NK-92 treated with Interleukin-12 subunit alpha and Interleukin-12 subunit beta, amount 100 ng/mL, for 24 hours (cell line): ENCODE measurements around the gene HSPA1L.
"Not testable (repeated sequence)": the region's sequence is repeated elsewhere in the genome, so short reads cannot be mapped to it uniquely, and the experiment has no call there.

Experiments
- DNase-seq: peaks from one replicate; lab custom pipeline; 2025; lab: John Stamatoyannopoulos, UW

Gene HSPA1L

DNA sequence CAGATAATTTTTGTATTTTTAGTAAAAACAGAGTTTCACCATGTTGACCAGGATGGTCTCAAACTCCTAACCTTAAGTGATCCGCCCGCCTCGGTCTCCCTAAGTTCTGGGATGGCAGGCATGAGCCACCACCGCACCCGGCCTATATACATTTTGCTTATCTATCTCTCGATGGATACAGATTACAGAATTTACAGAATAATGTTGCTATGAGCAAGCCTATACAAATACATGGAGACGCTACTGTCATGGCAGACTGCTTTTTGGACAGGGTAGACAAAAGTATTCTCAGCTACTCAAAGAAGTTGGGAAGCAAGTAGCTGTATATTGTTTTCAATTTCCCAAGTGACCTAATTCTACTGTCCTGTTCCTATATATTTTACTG lies 1.6 kb downstream of the HSPA1L start:
- DNase-seq: no peak

DNA sequence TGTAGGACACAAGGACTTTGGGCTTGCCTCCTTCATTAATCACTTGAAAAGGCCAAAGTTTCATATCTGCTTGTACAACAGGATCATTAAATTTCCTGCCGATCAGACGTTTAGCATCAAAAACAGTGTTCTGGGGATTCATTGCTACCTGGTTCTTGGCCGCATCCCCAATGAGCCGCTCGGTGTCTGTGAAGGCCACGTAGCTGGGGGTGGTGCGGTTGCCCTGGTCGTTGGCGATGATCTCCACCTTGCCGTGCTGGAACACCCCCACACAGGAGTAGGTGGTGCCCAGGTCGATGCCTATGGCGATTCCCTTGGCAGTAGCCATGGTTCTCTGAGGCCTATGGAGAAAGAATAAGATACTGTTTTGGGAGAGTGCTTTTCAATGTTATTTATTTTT lies 3.4 kb downstream of the HSPA1L start:
- DNase-seq: no peak

DNA sequence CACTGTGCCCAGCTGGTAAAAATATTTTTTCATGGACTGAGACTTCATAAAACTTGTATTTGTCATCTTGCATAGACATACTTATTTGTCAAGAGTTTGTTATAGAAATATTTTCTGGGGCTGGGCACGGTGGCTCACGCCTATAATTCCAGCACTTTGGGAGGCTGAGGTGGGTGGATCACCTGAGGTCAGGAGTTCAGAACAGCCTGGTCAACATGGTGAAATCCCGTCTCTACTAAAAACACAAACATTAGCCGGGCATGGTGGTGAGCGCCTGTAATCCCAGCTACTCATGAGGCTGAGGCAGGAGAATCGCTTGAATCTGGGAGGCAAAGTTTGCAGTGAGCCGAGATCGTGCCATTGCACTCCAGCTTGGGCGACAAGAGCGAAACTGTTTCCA lies 6.5 kb downstream of the HSPA1L start:
- not testable (repeated sequence) for DNase-seq

DNA sequence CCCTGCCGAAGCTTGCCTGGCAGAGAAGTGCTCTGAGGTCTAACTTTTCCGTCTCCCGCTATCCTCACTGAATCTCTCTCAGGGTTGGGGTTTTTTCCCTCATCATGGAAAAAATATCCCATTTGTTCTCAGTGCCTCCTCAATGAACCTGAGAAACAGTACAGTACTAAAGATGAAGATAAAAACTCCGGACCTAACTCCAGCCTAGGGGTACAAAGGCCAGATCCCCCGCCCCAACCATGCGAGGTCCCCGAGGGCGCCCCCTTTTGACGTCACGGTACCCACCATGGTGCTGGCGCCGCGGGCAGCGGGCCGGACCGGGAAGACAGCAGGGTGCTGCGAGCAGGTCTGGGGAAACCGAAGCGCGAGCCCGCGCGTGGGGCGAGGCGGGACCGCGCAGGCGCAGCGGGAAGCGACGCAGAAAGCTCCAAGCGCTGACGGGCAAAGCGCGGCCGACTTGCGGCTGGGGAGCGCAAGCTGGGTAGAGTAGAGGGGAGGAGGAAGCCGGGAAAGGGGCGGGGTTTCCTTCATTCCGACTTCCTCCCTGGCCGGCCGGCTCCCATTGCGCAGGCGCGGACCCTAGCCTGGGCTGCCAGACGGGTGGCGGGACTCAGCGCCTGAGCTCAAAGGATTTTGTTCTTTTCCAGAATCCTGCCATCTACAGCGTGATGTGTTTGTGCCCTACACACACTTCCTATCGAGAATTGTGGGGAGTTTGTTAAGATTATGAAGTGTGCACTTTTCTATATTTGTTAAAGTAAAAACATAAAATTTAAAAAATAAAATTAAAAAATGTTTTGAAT lies 8.4 kb downstream of the HSPA1L start, which contains the start of gene LSM2:
Gene LSM2, minus strand, starts transcription at position 497 of the 803 bp plus-strand sequence. Its CDS starts 209 bp downstream, at position 288.
- peak; percentile 98 for DNase-seq

DNA sequence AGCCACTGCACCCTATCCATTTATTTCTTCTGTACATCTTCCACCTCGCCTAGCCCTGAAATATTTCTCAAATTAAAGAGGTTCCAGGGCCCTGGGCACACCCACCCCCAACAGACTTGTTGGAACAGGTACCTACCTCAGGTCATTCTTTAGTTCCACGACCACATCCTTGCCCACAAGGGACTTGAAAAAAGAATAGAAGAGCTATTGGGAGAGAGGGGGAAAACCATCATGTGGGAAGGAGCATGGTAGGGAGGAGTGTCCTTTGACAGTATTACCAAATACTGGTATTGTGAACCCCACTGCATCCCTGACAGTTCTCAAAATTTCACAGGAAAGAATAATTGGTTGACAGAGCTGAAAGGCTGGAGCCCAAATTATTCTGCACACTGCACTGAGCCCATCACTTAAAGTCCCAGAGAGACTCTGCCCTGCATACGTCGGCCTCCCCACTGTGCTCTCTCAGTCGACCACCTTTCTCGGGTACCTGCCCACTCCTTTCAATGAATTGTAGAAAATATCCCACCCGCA lies 9.1 kb downstream of the HSPA1L start:
- DNase-seq: no peak

DNA sequence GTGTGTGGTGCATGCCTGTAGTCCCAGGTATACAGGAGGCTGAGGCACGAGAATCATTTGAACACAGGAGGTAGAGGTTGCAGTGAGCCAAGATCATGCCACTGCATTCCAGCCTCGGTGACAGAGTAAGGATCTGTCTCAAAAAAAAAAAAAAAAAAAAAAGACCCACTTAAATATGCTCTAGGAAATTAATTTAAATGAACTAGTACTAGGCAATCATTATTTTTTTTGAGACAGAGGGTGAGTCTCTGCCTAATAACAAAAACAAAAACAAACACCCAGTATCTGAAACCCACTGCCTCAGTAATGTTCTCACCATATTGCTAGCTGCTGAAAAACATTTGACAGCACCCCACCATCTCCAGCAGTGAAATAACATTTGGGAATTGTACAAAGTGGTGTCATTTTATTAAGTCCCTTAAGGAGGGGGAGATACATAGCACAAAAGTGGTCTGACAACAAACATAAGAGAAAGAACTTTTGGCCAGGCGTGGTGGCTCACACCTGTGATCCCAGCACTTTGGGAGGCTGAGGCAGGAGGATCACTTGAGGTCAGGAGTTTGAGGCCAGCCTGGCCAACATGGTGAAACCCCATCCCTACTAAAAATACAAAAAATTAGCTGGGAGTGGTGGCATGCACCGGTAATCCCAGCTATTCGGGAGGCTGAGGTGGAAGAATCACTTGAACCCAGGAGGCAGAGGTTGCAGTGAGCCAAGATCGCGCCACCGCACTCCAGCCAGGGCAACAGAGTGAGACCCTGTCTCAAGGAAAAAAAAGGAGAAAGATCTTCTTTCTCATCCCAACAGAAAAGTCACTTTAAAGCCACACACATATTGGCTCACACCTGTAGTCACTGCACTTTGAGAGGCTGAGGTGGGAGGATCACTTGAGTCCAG lies 13.8 kb downstream of the HSPA1L start:
- not testable (repeated sequence) for DNase-seq

DNA sequence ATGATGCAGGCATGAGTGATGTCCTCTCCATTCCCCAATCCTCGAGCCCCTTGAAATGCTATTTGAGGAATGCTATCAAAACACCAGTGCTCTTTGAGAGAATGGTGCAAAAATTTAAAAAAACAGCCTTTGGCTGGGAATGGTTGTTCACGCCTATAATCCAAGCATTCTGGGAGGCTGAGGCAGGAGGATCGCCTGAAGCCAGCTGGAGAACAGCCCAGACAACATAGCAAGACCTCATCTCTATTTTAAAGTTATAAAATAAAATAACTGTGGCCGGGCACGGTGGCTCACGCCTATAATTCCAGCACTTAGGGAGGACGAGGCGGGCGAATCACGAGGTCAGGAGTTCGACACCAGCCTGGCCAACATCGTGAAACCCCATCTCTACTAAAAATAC lies 15.3 kb downstream of the HSPA1L start:
- no peak for DNase-seq

DNA sequence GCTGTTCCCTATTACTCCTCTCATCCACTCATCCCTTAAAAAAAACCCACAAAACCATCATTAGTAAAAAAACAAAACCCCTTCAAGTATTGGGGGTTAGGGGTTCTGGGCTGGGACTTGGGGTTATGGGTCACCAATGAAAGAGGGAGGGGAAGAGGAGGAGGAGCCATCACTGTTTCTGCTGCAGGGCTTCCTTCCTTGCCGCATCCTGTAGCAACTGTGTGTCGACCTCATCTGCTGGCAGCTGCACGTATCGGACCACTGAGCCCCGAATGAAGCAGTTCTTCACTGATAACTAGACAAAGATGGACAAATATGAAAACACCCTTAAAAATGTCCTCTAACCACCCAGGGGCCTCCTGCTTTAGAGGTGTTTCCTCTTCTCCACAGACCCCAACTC lies 17.5 kb downstream of the HSPA1L start:
- no peak for DNase-seq

DNA sequence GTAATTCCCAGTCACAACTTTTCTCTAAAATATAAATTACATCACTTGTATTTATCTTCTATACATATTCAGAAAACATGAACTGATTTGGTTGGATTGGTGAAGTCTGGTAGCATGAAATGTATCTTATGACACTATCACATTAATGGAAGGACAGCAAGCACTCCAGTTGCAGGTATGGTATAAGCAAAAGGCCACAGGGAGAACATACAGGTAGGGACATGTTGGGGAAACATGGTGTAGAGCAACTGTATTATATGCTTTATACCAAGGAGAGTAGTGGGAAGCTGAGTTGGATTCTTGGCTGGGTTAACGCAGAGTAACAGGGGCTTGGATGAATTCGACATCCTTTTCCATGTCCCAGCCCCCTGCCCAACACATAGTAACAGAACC lies 18.1 kb downstream of the HSPA1L start:
- no peak for DNase-seq

DNA sequence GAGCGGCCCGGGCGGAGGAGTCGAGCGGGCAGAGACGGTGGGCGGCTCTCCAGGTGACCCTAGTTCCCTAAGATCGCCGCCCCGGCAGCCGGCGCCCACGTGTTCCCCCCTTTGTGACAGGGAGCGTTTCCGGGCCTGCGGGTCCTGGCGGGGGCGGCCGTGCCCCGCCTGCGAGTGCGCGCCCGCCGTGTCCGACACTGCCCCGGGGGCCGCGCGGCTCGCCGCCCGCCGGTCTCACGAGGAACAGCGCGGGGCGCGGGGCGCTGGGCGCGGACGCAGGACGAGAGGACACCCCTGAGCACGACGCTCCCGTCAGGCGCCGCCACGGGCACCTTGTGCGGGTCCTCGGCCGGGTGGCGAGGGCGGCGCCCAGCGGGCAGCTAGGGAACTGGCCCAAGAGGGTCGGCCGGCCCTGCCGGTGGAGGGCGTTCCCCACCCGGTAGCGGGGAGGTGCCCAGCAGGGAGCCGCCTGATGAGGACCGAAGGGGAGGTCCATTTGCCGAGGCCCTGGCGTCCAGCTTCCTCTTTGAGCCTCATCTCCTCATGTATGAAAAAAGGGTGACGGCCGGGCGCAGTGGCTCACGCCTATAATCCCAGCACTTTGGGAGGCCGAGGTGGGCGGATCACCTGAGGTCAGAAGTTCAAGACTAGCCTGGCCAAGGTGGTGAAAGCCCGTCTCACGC lies 19.3 kb downstream of the HSPA1L start, which contains the start of gene VARS1:
Gene VARS1, minus strand, starts transcription at position 137 of the 683 bp plus-strand sequence. CDS start 535 bp downstream, outside the sequence.
- DNase-seq: peak; percentile 79

DNA sequence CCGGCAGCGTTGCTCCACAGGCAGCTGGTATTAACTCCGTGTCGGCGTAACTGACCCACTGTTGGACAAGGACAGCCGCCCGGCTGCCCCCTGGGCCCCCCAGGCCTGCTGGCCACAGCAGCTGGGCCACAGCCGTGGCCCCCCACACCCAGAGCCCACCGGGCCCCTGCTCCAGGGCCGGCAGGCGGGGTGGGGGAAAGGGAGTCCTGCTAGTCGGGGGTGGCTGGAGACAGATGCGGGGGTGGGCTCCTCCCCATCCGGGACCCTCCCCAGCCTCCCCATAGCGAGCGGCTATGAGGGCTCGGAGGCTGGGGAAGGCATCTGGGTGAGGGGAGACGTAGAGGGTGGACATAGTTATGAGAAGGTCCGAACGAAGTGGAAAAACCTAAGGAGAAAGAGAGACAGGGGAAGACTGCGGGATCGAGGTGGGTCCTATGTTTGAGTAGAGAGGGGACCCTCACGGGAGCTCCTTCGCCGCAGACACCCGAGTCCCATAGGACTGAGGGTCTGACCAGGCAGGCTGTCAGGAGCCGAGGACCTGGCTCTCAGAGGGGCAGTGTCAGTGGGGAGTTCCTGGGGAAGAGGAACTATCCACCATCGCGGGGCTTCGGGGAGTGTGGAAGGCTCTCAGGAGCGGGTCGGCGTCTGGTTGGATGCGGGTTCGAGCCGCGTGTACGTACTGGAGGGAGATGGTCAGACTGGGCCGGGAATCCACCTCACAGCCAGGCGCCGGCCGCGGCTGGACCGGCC lies 20.0 kb downstream of the HSPA1L start:
- DNase-seq: no peak

DNA sequence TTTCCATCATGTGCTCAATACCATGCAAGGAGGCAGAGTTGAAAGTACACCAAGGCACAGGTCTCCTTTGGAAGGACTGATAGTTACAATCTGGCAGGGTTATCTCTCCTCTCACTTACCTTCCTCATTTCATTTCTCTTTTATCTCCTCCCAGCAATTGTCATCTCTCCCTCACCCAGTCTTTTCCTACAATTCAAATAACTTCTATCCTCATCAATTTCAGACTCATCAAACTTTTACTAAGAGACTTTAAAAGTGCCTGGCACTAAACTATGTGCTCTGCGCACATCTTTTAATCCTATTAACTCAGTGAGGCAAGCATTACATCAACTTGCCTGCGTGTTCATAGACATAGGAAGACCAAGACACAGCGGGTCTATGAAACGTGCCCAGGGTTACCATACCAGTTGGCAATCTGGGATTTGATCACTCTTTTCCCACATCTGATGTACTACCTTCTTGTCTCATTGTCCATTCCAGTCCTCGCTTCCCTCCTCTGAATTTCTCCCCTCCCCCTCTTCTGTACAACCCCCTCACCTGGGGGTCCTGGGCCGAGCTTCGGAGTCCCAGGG lies 20.7 kb downstream of the HSPA1L start:
- DNase-seq: no peak

DNA sequence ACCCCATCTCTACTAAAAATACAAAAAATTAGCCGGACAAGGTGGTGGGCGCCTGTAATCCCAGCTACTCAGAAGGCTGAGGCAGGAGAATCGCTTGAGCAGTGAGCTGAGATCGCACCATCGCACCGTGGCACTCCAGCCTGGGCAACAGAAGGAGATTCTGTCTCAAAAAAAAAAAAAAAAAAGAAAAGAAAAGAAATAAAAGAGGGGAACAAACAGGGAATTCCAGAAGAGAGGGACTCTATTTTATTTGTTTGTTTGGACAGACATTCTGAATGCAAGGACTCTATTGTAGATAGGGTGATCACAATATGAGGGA lies 21.2 kb downstream of the HSPA1L start:
- DNase-seq: not testable (repeated sequence)

DNA sequence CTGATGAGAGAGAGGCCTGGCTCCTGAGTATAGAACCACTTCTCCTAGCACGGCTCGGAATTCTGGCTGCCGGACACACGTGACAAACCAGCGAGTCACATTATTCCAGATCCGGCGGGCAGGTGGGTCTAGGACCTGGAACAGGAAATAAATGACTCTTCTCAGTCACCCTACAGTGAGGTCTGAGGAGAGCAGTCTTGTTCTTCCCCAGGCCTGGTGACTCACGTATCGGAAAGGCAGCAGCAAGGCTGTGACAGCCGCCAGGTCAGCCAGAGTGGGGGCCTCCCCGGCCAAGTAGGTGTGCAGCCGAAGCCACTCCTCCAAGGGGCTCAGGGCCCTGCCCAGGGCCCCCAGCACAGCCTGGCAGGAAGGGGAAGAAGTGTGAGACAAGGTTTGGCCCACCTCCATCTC lies 22.3 kb downstream of the HSPA1L start:
- no peak for DNase-seq

DNA sequence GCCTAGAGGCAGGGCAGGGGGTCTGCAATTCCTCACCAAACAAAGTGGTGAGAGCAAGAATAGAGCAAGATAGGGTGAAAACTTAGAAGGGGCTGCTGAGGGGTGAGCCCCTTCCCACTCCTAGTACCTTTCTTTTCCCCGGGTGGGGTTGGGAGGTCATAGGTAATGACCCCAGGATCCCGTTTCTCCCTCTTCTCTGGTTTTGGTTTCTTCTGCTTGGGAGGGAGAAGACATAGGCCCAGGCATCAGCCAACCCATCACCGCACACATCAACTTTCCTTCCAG lies 23.1 kb downstream of the HSPA1L start:
- no peak for DNase-seq

DNA sequence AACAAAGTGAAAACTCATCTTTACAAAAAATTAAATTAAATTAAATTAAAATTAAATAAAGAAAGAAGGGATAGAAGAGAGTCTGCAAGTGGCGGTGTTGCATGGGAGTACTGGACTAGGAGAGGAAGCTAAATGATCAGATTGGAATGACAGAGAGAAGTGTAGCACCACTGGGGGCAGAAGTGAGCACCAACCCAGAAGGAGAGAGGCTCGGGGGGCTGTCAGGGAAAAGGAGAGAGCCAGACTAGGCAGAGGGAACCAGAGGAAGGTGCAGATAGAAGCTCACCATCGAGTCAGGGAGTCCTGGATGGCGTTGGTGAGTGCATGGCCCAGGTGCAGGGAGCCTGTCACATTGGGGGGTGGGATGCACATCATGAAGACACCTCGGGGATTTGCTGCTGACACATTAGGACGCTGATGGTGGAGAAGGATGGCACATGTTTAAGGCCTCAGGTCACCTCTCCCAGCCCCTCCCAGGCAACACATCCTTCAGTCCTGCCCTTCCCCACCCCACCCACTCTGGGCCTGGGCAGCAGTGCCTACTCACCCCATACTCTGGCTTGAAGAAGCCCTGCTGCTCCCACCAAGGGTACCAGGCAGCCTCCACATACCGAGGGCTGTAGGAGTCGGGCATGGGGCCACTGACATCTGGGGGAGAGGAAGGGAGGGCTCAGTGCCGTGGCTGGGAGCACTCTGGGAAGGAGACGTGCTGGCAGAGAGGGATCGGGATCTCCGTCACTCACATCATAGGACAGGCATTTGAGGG lies 23.6 kb downstream of the HSPA1L start:
- no peak for DNase-seq

DNA sequence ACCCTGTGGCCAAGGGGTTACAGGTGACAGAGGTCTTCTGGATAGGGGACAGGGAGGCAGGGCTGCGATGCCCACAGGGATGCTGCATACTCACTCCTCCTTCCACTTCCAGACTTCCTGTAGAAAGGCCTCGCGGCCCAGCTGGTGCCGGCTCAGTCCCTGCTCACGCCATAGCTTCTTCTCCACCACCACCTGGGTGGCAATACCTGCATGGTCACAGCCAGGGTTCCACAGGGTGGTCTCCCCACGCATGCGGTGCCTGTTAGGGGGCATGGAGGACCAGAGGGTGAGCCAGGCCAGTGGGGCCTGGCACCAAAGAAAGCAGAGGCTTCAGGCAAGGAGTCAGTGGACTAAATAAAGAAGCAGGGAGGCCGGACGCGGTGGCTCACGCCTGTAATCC lies 29.6 kb downstream of the HSPA1L start:
- DNase-seq: no peak

DNA sequence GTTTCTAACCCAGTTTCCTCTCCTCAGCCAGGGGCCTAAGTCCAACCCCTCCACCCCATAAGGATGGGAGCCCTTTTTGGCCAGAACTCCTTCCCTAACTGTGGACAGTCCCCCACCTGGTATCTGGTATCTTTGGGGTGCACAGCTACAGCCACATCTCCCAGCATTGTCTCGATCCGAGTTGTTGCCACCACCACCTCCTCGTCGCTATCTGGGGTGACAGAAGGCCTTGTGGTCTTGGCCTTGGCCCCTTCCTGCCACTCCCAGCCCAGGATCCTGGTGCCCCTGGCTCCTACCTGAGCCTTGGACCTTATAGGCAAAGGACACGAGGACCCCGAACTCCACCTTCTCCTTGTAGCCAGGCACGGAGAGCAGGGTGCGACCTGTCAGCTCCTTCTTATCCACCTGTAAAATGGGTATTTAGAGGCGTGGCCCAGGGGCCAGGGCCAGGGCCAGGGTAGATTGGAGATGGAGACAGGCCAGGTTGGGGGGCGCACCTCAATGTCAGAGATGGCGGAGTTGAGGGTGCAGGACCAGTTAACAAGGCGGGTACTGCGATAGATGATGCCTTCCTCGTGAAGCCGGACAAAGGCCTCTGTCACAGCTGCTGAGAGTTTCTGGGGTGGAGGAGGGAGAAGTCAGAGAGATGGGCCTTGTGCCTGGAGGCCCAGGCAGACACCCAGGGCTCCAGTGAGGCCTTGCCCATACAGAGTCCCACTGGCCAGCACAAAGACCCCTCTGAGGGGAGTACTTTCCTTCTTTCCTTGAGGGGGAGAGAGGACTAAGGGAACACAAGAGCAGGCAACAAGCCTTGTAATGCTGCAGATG lies 30.8 kb downstream of the HSPA1L start:
- no peak for DNase-seq

DNA sequence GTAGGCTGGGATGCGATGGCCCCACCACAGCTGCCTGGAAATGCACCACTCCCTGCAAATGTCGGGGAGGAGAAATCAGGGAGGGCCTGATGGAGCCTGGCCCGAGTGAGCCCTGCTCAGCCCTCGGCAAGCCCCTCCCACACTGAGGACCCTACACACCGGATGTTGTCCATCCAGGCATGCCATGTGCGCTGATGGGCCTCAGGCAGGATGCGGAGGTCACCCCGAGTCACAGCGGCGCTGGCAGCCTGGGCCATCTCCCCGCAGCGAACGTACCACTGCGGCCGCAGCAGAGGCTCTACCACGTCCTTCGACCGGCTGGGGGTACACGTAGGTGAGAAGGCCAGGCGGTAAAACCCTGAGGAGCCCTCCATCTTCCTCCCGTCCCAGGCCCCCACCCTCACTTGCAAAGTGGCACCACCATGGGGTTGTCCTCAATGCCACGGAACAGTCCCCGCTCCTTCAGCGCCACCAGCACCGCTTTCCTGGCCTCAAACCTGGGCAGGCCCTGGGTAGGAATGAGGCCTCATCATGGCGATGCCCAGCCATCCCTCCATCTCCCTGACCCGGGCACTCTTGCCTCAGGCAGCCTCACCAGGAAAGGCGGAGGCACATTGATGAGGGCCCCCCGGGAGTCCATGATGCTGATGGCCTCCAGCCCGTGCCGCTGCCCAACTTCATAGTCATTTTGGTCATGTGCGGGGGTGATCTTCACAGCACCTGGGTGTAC lies 32.8 kb downstream of the HSPA1L start:
- DNase-seq: no peak
